ENCODE measurements around the gene FAM151B. TPM values are rescaled to one million over a fixed set of nuclear protein-coding genes. Genes with fewer than 3 reads are reported as not detected.
"Not testable (repeated sequence)": the region's sequence is repeated elsewhere in the genome, so short reads cannot be mapped to it uniquely, and the experiment has no call there.

Gene FAM151B
- total RNA-seq, 1 experiment from 2014 or later = 2.4 TPM

- intact Hi-C loops (cut with micrococcal nuclease; ENCODE audit: unreplicated experiment) = no loop called here
- H3K4me3 Mint-ChIP-seq (ENCODE audit: unreplicated experiment) = no peak overlapping the region
- no peak for DNase-seq
- Histone ChIP-seq H3K9me3 (no peaks in the 10 kb centered on the region), H3K4me3 (ENCODE audit: low read depth, low read length) (no peak overlapping the region), H3K4me1 (0 out of 2 replicates have a peak, but pooled peaks cover 3% of the 10 kb centered on the region), H3K27me3 (replicated peaks; ENCODE audit: control insufficient read depth, insufficient read depth, low read length) (no peaks in the 10 kb centered on the region), H3K36me3 (ENCODE audit: control insufficient read depth, insufficient read depth, low read length) (no peaks in the 10 kb centered on the region)
- TF ChIP-seq CTCF (IDR thresholded peaks at IDR 0.05; ENCODE audit: insufficient read depth in 1 of 2, low read depth in 1 of 2, low read length in 1 of 2, severe bottlenecking in 1 of 2, unreplicated experiment in 1 of 2) = no peak
- peaks cover 20% of the 10 kb centered on the region for H3K4me1 Mint-ChIP-seq (ENCODE audit: low read depth, unreplicated experiment)
- H3K9me3 Mint-ChIP-seq (ENCODE audit: unreplicated experiment) = peaks cover 17% of the 10 kb centered on the region
- BruUV-seq (replicated peaks) = no TSS peak
- no peaks in the 10 kb centered on the region for H3K27me3 Mint-ChIP-seq (ENCODE audit: insufficient read depth, unreplicated experiment)
- POLR2A ChIA-PET = no interaction called here
- CTCF ChIA-PET = no interaction called here
- H3K36me3 Mint-ChIP-seq (ENCODE audit: insufficient read depth, unreplicated experiment) = peaks cover 10% of the 10 kb centered on the region
- no peak overlapping the region for H3K27ac Mint-ChIP-seq (ENCODE audit: unreplicated experiment)
These were observed 4.8 kb downstream of the FAM151B start for GRCh38 chr5:80492741-80493140.

DNA sequence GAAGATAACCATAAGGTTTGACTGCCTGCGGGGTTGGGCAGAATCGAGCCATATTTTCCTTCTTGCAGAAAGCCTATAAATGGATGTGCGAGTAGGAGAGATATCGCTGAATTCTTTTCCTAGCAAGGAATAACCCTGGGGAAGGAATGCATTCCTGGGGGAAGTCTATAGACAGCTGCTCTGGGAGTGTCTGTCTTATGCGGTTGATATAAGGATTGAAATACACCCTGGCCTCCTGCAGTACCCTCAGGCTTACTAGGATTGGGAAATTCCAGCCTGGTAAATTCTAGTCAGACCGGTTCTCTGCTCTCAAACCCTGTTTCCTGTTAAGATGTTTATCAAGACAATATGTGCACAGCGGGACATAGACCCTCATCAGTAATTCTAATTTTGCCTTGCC, 5.5 kb downstream of the FAM151B start:
- H3K4me1 ChIP-seq; H3K36me3 ChIP-seq (ENCODE audit: control insufficient read depth, insufficient read depth, low read length); H3K4me3 ChIP-seq (ENCODE audit: low read depth, low read length); H3K36me3 Mint-ChIP-seq (ENCODE audit: insufficient read depth, unreplicated experiment); BruUV-seq (replicated peaks); H3K27me3 Mint-ChIP-seq (ENCODE audit: insufficient read depth, unreplicated experiment); CTCF ChIA-PET; H3K9me3 ChIP-seq; POLR2A ChIA-PET; H3K27ac Mint-ChIP-seq (ENCODE audit: unreplicated experiment); intact Hi-C loops (cut with micrococcal nuclease; ENCODE audit: unreplicated experiment); H3K27me3 ChIP-seq (replicated peaks; ENCODE audit: control insufficient read depth, insufficient read depth, low read length); H3K4me3 Mint-ChIP-seq (ENCODE audit: unreplicated experiment): not testable (repeated sequence)
- Mint-ChIP-seq H3K4me1 (ENCODE audit: low read depth, unreplicated experiment) (peaks cover 20% of the 10 kb centered on the region), H3K9me3 (ENCODE audit: unreplicated experiment) (peaks cover 17% of the 10 kb centered on the region)
- DNase-seq = peak; percentile 17 to 38

- TF ChIP-seq CTCF (IDR thresholded peaks at IDR 0.05; ENCODE audit: insufficient read depth in 1 of 2, low read depth in 1 of 2, low read length in 1 of 2, severe bottlenecking in 1 of 2, unreplicated experiment in 1 of 2) = no peak
- ChIA-PET CTCF (no interaction called here), POLR2A (no interaction called here)
- H3K27ac Mint-ChIP-seq (ENCODE audit: unreplicated experiment) = no peak overlapping the region
- no peaks in the 10 kb centered on the region for H3K9me3 ChIP-seq
- H3K36me3 Mint-ChIP-seq (ENCODE audit: insufficient read depth, unreplicated experiment) = peaks cover 6% of the 10 kb centered on the region
- H3K27me3 Mint-ChIP-seq (ENCODE audit: insufficient read depth, unreplicated experiment) = no peaks in the 10 kb centered on the region
- DNase-seq = no peak
- peaks cover 17% of the 10 kb centered on the region for H3K9me3 Mint-ChIP-seq (ENCODE audit: unreplicated experiment)
- no TSS peak for BruUV-seq (replicated peaks)
- no peaks in the 10 kb centered on the region for H3K27me3 ChIP-seq (replicated peaks; ENCODE audit: control insufficient read depth, insufficient read depth, low read length)
- H3K4me3 ChIP-seq (ENCODE audit: low read depth, low read length) = no peak overlapping the region
- intact Hi-C loops (cut with micrococcal nuclease; ENCODE audit: unreplicated experiment) = no loop called here
- peaks cover 5% of the 10 kb centered on the region for H3K4me1 Mint-ChIP-seq (ENCODE audit: low read depth, unreplicated experiment)
- no peaks in the 10 kb centered on the region for H3K4me1 ChIP-seq
- H3K36me3 ChIP-seq (ENCODE audit: control insufficient read depth, insufficient read depth, low read length) = no peaks in the 10 kb centered on the region
- no peak overlapping the region for H3K4me3 Mint-ChIP-seq (ENCODE audit: unreplicated experiment)
These were observed 8.0 kb downstream of the FAM151B start for GRCh38 chr5:80495891-80496290.

- no peaks in the 10 kb centered on the region for H3K27me3 ChIP-seq (replicated peaks; ENCODE audit: control insufficient read depth, insufficient read depth, low read length)
- H3K4me1 Mint-ChIP-seq (ENCODE audit: low read depth, unreplicated experiment) = no peaks in the 10 kb centered on the region
- ChIA-PET CTCF (no interaction called here), POLR2A (no interaction called here)
- H3K4me1 ChIP-seq = no peaks in the 10 kb centered on the region
- no peak overlapping the region for H3K4me3 Mint-ChIP-seq (ENCODE audit: unreplicated experiment)
- intact Hi-C loops (cut with micrococcal nuclease; ENCODE audit: unreplicated experiment) = no loop called here
- H3K27ac Mint-ChIP-seq (ENCODE audit: unreplicated experiment) = no peak overlapping the region
- no TSS peak for BruUV-seq (replicated peaks)
- H3K27me3 Mint-ChIP-seq (ENCODE audit: insufficient read depth, unreplicated experiment) = no peaks in the 10 kb centered on the region
- no peak overlapping the region for H3K4me3 ChIP-seq (ENCODE audit: low read depth, low read length)
- no peaks in the 10 kb centered on the region for H3K9me3 Mint-ChIP-seq (ENCODE audit: unreplicated experiment)
- no peak for DNase-seq
- H3K36me3 ChIP-seq (ENCODE audit: control insufficient read depth, insufficient read depth, low read length) = no peaks in the 10 kb centered on the region
- H3K9me3 ChIP-seq = no peaks in the 10 kb centered on the region
- H3K36me3 Mint-ChIP-seq (ENCODE audit: insufficient read depth, unreplicated experiment) = no peaks in the 10 kb centered on the region
- TF ChIP-seq CTCF (IDR thresholded peaks at IDR 0.05; ENCODE audit: insufficient read depth in 1 of 2, low read depth in 1 of 2, low read length in 1 of 2, severe bottlenecking in 1 of 2, unreplicated experiment in 1 of 2) = no peak
These were observed 14.9 kb downstream of the FAM151B start for GRCh38 chr5:80502800-80503199.

Data from Caco-2 (cell line).